Stimulated activated CD8-positive, alpha-beta memory T cell treated with anti-CD3 and anti-CD28 coated beads, Interleukin-12 subunit alpha, Interleukin-12 subunit beta, amount 100 ng/mL, for 24 hours (primary cell): Measurements from ENCODE around the gene CYBRD1.
"Not testable (repeated sequence)": the region's sequence is repeated elsewhere in the genome, so short reads cannot be mapped to it uniquely, and the experiment has no call there.

Experiments used
- DNase-seq: peaks from one replicate; pipeline ENCODE4 v3.0.0-alpha.2; 2020; ENCODE audit errors: extremely low read depth

The CYBRD1 gene, protein sequence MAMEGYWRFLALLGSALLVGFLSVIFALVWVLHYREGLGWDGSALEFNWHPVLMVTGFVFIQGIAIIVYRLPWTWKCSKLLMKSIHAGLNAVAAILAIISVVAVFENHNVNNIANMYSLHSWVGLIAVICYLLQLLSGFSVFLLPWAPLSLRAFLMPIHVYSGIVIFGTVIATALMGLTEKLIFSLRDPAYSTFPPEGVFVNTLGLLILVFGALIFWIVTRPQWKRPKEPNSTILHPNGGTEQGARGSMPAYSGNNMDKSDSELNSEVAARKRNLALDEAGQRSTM

DNA sequence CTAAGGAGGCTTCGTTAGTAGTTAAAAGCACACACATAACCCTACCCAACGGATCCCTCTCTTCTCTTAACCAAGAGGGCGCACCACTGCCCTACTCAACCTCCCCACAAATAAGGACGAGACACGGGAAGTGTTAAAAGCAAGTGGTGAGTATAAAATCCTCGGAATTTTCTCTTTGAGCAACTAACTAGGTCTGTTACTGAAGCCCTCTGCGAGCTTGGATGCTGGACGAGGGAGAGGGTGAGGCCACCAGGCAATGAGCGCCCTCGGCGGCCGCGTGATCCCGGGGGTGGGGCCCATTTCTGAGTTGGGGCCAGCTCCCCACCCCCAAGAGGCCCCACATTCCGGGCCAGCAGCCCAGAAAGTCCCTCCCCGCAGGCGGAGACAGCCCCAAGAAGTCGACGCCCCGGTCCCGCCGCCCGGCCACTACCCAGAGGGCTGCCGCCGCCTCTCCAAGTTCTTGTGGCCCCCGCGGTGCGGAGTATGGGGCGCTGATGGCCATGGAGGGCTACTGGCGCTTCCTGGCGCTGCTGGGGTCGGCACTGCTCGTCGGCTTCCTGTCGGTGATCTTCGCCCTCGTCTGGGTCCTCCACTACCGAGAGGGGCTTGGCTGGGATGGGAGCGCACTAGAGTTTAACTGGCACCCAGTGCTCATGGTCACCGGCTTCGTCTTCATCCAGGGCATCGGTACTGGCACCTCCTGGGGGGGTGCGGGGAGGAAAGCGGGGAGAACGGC, at the start of gene CYBRD1:
Gene CYBRD1 (plus strand): TSS at position 423 of the 736 bp plus-strand sequence. CDS start 72 bp downstream, at position 495.
- DNase-seq: no peak

DNA sequence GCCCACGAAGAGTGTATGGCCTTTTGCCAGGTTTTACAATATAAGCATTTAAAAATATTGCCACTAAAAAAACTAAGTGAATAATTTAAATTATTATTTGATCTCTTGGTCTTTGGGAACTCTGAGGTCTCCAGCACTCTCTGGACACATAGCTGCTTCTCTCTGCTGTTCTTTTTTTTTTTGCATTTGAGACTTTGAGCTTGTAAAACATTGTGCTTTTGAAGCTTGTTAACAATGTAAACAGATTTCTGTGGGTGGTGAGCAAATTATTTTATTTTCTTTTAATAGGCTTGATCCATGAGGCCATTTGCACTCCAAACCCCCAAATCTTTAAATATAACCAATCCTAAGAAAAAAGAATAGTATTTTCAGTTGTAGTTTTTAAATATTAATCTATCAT, 46.3 kb upstream of the CYBRD1 start:
- no peak for DNase-seq

DNA sequence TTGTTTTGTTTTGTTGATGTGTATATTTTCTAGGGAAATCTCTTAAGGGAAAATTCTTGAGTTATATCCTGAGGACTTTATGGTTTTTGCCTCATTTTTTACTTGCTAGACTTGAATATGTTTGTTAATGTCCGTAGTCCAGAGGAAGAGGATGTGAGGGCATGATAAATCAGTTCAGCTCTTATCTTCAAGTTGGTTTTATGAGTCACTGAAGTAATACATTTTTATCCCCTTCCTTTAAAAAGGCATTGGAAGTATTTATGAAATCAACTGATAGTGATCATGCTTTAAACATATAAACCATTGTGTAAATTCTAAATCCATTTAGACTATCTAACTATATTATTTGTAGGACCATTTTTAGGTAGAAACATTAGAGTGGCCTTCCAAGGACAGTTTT, 43.9 kb upstream of the CYBRD1 start:
- no peak for DNase-seq

DNA sequence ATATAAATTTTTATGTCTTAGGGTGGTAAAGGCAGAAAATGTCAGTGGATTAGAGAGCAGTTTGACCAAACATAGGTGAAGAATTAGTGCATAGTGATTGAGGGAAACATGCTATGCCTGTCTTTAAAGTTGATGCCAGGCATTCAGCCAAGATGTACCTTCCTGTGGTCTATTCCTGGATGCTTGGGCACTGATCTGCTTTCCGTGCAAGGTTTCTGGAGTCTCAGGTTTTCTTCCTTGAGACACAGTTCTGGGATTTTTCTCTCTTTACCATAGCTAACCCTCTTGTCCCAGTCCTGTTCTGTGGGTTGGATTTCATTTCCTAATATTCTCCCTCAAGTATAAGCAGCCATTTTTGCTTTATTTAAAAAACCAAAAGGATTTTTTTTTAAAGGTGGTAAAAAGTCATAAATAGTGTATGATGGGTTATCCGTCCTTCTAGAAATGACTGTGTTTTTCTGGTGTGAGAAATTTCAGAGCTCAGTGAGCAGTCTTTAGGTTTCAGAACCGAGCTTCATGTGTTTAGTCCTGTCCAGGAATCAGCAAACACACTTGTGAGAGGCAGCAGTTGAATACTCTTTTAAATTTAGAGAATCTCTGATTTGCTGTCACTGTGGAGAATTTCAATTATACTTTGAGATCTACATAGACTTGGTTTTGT, 43.0 kb upstream of the CYBRD1 start:
- no peak for DNase-seq

DNA sequence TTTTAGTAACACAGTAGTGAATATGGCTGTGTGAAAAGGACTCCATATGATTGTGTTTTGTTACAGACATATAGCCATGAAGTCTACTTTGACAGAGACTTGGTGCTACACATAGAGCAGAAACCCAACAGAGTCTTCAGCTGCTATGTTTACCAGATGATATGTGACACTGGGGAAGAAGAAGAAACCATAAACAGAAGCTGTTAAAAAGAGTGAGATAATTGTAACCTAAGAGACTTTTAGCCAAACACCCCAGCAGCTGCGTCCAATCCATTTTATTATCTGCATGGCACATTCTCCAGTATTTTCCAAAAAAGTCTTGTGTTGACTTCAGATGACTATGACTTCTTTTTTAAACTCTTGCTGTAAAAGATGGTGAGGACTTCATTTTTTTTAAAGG, 41.4 kb upstream of the CYBRD1 start:
- no peak for DNase-seq

DNA sequence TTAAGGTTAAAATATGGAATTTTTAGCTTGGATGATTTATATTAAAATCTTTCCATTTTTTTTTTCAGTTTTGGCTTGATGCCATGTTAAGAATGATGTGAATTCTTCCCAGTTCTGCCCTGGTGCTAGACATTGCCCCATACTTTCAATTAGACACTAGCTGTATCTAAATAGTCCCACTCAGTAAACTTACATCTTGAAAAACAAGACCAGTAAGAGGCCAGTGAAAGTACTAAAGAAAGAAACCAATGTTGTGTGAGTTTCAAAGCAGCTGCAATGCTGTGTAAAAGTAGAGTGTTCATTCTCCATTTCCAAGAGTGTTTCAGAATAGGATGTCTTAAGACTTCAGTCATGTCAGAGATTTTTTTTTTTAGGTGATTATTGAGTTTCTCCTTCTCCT, 40.0 kb upstream of the CYBRD1 start:
- DNase-seq: no peak

DNA sequence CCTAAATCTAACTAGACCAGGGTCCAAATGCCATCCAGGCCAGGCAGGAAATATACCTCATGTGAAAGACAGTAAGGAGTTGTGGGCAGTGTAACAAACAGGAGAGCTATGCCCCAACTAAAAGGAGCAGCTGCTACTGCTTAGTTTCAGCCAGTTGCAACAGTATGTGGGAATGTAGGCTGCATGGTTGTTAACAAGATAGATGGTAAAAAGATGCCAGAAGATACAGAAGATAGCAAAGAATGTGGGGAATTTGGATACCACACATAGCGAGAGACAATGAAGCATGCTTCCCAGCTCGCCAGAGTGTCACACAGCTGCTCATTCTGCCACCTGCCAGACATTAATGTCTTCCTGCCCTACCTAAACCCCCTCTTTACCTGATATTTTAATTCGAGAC, 39.4 kb upstream of the CYBRD1 start:
- no peak for DNase-seq

DNA sequence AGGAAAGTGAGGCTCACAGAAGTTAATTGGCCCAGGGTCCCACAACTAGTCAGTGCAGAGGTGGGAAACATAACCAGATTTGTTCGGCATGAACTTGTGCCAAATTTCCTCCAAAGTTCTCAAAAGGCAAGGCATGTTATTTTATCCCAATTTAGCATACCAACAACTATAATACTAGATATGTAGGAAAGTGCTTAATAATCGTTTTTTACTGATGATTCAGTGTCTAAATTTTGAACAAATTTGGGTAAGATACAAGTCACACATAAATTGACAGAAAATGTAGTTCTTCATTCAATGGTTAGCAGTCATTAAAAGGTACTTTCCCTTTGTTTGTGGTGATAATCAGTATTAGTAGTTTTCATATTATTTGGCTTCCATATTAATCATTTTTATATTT, 38.5 kb upstream of the CYBRD1 start:
- no peak for DNase-seq

DNA sequence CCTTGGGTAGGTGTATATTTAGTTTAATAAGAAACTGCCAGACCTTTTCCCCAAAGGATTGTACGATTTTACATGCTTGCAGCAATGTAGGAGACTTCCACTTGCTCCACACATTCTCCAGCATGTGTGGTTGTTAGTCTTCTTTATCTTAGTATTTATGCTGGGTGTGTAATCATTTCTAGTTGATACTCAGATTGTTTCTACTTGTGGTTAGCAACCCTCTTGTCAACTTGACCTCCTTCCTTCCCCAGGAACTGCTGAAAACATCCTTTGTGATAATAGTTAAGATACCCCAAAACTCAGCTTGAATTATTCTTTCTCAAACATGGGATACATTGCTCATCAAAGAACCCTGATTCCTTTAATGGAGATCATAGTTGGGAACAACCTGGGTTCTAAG, 37.2 kb upstream of the CYBRD1 start:
- DNase-seq: no peak

DNA sequence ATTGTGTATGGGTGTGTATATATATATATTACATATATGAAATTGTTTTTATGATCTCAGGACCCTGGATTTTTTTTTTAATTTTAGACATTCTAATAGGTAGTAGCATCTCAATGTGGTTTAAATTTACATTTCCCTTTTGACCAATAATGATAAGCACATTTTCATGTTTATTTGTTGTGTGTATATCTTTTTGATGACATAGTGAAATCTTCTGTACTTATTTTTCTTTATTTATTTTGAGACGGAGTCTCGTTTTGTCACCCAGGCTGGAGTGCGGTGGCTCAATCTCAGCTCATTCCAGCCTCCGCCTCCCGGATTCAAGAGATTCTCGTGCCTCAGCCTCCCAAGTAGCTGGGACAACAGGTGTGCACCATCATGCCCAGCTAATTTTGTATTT, 35.1 kb upstream of the CYBRD1 start:
- DNase-seq: no peak

DNA sequence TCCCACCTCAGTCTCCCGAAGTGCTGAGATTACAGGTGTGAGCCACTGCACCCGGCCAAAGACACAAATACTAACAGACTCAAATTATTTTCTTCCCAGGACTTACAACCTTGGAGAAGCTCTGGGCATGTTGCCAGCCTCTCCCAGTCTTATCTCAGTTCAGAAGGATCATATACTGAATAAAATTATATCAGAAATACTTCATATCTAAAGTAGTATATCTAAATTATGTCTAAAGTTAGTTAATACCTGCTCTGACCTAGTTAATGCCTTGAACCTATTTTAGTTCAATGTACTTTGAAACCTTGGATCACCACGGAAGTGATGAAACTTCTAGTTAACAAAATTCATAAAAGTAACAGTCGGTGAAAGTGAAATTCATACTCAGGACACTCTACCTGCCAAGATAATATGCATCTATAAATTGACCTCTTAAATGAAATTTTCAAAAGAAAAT, 34.4 kb upstream of the CYBRD1 start:
- DNase-seq: no peak

DNA sequence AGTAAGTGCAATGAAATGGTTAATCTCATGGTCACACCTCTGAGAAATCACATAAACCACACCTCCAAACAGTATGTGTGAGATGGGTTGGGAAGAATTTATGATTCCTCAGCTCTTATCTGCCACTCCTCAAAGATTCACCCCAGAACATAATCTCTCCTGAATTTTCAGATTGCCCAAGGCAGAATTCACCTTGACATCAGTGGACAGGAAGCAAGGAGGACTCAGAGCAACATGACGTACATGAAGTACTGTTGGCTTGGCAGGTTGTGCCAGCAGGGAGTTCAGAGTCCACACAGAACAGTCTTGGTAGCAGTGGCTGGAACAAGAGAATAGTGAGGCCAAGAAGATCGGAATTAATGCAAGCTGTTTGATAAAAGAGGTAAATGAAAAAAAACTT, 31.7 kb upstream of the CYBRD1 start:
- no peak for DNase-seq

DNA sequence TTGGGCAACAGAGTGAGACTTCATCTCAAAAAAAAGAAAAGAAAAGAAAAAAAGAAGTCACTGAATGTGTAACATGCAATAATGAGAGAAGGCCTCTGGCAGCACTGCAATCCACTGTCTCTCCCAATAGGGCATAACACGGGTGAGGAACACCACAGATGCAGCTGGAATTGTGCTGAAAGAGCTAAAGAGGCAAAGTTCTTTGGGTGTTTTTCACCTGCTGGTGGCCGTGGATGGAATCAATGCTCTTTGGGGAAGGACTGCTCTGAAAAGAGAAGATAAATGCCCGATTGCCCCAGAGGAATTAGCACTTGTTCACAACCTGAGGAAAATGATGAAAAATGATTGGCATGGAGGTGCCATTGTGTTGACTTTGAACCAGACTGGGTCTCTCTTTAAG, 31.0 kb upstream of the CYBRD1 start:
- no peak for DNase-seq

DNA sequence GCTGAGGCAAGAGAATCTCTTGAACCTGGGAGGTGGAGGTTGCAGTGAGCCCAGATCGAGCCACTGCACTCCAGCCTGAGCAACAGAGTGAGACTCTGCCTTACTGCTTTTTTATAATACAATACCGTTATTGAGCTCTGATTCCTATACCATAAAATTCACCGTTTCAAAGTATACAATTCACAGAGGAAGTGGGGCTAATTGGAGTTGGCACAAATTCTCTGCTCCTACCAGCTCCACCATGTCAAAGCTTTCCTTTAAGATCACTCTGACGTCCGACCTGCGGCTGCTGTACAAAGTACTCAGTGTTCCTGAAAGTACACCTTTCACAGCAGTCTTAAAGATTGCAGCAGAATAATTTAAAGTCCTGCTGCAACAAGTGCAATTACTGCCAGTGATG, 29.6 kb upstream of the CYBRD1 start:
- no peak for DNase-seq

DNA sequence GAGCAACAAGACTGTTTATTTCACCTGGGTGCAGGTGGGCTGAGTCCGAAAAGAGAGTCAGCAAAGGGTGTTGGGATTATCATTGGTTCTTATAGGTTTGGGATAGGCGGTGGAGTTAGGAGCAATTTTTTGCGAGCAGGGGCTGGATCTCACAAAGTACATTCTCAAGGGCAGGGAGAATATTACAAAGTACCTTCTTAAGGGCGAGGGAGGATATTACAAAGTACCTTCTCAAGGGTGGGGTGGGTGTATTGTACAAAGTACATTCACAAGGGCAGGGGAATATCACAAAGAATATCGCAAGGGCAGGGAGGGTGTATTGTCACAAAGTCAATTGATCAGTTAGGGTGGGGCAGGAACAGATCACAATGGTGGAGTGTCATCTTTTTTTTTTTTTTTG, 24.6 kb upstream of the CYBRD1 start:
- not testable (repeated sequence) for DNase-seq

DNA sequence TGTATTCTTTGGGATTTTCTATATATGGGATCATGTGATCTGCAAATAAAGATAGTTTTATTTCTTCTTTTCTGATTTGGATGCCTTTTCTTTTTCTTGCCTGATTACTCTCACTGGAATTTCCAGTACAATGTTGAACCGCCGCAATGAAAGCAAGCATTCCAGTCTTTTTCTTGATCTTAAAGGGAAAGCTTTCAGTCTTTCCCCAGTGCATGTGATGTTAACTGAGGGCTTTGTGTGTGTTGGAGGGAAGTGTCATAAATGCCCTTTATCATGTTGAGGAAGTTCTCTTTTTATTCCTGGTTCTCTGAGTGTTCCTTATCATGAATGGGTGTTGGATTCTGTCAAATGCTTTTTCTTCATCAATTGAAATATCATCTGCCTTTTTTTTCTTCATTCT, 16.9 kb upstream of the CYBRD1 start:
- no peak for DNase-seq

DNA sequence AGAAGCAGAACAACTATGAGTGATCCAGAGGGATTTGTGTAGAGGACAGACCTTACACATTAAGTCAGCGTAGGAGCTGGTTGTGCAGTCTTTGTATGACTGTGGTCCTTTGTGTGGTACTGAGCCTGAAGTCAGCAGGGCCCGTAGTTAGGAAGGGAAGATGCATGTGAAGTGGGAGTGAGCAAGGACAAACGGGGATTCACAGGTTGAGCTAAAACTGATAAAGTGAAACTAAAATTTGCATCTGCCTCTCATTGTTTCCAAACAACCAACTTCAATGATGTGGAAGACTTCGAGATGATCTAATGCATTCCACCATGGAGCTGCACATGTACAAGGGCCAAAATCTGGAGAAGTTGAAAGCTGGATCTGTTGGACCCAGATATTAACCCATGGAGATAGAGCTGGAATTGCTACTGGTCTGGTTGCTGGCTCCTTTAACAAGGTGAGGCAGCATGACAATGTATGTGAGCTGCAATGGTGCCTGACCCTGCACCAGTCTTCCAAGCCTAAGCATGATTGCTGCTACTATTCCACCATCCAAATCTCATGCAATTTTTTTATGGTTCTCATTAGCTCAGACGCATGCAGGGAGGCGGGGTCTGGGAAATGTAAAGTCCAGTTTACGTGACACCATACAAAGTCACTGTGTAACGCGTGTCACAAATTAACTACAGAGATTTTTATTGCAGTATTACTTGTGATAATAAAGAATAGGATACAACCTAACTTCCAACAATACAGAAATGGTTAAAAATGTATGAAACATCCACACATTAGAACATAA, 12.1 kb upstream of the CYBRD1 start:
- DNase-seq: no peak

DNA sequence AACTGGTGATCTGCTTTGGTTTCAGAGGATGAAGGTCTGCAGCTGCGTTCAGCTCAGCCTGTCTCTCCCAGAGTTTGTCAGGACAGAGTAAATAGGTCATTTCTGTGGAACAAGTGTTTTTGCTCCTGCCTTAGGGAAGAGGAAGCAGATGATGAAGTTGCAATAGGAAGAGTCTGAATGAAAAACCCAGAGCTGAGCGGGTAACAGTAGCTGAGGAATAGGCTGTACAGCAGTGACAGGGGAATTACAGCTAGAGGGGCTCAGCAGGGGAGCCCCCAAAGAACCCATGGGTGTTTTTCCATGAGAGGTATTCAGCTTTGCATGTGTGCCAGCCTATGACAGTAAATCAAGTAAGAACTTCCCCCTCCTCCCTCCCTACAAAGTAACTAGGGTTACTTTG, 10.3 kb upstream of the CYBRD1 start:
- DNase-seq: no peak

DNA sequence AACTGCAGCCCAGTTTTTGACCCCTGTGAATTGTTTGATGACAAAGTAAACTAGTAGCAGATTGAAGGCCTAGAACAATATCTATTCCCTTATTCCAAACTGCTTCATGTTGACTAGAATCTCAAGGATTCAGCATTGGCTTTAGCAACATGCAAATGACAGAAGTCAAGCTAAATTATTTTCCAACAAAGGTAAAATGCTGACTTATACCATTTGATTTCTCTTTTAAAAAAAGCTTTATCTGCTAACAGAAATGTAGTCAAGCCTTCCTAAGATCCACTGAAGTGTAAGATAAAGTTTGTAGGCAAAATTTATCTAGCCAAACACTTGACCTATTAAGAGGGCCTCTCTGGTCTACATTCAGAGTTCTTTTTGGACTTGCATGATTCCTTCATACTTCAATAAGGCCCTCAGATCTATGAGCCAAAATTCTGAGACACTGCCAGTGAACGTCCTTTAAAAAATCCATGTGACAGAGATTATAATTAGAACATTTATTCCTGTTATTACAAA, 9.5 kb upstream of the CYBRD1 start:
- no peak for DNase-seq

DNA sequence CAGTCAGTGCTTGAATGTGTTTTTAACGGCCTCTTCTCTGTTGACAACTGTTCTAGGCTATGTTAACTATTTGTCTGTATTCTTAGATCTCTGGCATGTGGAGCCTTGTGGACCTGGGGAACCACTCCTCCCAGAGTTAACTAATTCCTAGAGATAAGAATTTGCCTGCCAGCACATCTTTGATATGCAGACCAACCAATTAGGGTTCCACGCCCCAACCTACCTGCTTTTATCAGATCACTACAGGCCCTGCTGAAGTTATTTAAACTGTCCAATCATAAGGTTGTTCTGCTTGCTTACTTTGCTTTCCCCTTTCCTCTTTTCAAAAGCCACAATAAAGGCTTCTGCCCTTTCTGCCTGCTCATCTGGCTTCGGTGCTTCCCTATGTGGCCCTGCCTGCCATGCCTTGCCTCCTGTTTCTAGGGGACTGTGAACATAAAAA, 8.5 kb upstream of the CYBRD1 start:
- DNase-seq: no peak

DNA sequence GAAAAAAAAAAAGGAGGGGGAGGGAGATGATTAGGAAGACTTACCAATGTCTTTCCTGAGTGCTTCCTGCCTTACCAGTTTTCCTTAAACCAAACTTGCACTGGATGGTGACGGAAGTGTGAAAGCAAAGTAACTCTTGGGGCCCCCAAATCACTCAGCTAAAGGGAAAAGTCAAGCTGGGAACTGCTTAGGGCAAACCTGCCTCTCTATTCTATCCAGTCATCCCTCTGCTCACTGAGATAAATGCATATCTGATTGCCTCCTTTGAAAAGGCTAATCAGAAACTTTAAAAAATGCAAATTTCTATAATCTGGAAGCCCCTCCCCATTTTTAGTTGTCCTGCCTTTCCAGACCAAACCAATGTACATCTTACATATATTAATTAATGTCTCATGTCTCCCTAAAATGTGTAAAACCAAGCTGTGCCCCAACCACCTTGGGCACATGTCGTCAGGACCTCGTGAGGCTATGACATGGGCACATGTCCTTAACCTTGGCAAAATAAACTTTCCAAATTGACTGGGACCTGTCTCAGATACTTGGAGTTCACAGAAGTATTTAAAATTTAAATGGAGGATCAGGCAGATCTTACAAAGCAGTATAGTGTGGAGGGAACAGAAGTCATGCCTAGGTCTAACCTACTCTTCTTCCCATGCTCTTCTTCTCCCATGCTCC, 7.2 kb upstream of the CYBRD1 start:
- no peak for DNase-seq
